ENCODE results near the gene CASP2.

GRCh38 chr7:143271240-143271639, 16.9 kb upstream of the CASP2 start:
- no peak for TF ChIP-seq CTCF (conservative IDR thresholded peaks at IDR 0.05 in 1 of 2, IDR thresholded peaks at IDR 0.05 in 1 of 2; ENCODE audit: low read depth in 1 of 2, low read length in 2 of 2)
- no peak for TF ChIP-seq EZH2 (IDR thresholded peaks at IDR 0.05; ENCODE audit: low read length, missing control alignments)

Measured in fibroblast of lung (primary cell).